Peyer's patch (tissue), 4 donors: ENCODE data around the gene FMNL2.

ENCODE experiments used
- CTCF ChIP-seq, 6 experiments: fragments of 450-650 bp in 4 of 6; fragments of 200-600 bp in 2 of 6; sonication (generic) in 1 of 6; IDR thresholded peaks; one replicate each; pipeline ENCODE4 v1.5.1; 2017 to 2019; ENCODE audit warnings: antibody characterized with exemption in 6 of 6, mild to moderate bottlenecking in 3 of 6, moderate library complexity in 1 of 6
- POLR2A ChIP-seq, 2 donors: fragments of 450-650 bp; IDR thresholded peaks; one replicate each; pipeline ENCODE4 v1.5.1; 2017; ENCODE audit warnings: antibody characterized with exemption in 2 of 2, mild to moderate bottlenecking in 2 of 2, moderate library complexity in 2 of 2

- TF ChIP-seq CTCF (IDR thresholded peaks at IDR 0.05) (no peak), POLR2A (IDR thresholded peaks at IDR 0.05) (no peak)
Measured at GRCh38 chr2:152508446-152508845, 173.5 kb downstream of the FMNL2 start.
